Left lung (tissue), 10 donors: Measurements from ENCODE around the gene SLC49A3. TPM values are rescaled to one million over a fixed set of nuclear protein-coding genes. Genes with fewer than 3 reads are reported as not detected.

ENCODE experiments used
- ATAC-seq: fragments of 200-7000 bp; cut with Tn5 transposase; one replicate; pipeline ENCODE4 v1.9.1; 2020; ENCODE audit warnings: moderate library complexity
- DNase-seq, 4 donors: peaks; one replicate each; pipeline ENCODE4 v3.0.0-alpha.2; 2013 to 2020
- H3K27ac ChIP-seq, 2 donors: fragments of 200-600 bp; sonication (generic) in 1 of 2; one replicate each; pipeline versions ENCODE4 v1.5.0 to v1.8.0; 2020 to 2021
- H3K27me3 ChIP-seq, 2 donors: fragments of 200-600 bp; sonication (generic) in 1 of 2; one replicate each; pipeline versions ENCODE4 v1.5.0 to v1.8.0; 2020 to 2021
- H3K36me3 ChIP-seq, 2 donors: fragments of 200-600 bp; sonication (generic) in 1 of 2; one replicate each; pipeline versions ENCODE4 v1.5.0 to v1.8.0; 2020 to 2021
- H3K4me1 ChIP-seq, 2 donors: fragments of 200-600 bp; one replicate each; pipeline ENCODE4 v1.8.0; 2021
- H3K4me3 ChIP-seq, 2 donors: fragments of 200-600 bp; sonication (generic) in 1 of 2; one replicate each; pipeline versions ENCODE4 v1.5.0 to v1.8.0; 2020 to 2021; ENCODE audit warnings: mild to moderate bottlenecking in 1 of 2
- H3K9me3 ChIP-seq, 2 donors: fragments of 200-600 bp; sonication (generic) in 1 of 2; one replicate each; pipeline versions ENCODE4 v1.5.0 to v1.8.0; 2020 to 2021
- intact Hi-C, 2 donors: fragments of 100-400 bp; cut with DNase I; formaldehyde crosslinking; loops; one replicate each; pipeline versions ENCODE4 v1.11.2 to v1.14.2; 2022
- polyA plus RNA-seq, 6 donors: library from polyadenylated mRNA; unstranded; fragments of 120-200 nt; gene quantifications; one replicate each; pipeline ENCODE4 v1.2.1, GENCODE V29; 2013; ENCODE audit not compliant: insufficient read length in 6 of 6
- total RNA-seq, 2 donors: library from RNA; stranded (reverse); fragmentation: NEBNext Ultra II Directional; extraction: Animal tissue kit (Norgen Biotek cat#: 25700); gene quantifications; one replicate each; pipeline ENCODE4 v1.2.1, GENCODE V29; 2021
- TF ChIP-seq, protein P1 (sequence below), 2 donors: fragments of 200-600 bp; sonication (generic) in 1 of 2; IDR thresholded peaks; one replicate each; pipeline versions ENCODE4 v1.5.0 to v1.8.0; 2021; ENCODE audit warnings: antibody characterized with exemption in 2 of 2
- donor health status: DM: no; HTN: yes; CAD: no.
- donor health status: DM: no; HTN: no; CAD: no.

SLC49A3 gene
- total and polyA plus RNA-seq, 8 donors: 7.4 to 27.5 (median 8.8) TPM

DNA sequence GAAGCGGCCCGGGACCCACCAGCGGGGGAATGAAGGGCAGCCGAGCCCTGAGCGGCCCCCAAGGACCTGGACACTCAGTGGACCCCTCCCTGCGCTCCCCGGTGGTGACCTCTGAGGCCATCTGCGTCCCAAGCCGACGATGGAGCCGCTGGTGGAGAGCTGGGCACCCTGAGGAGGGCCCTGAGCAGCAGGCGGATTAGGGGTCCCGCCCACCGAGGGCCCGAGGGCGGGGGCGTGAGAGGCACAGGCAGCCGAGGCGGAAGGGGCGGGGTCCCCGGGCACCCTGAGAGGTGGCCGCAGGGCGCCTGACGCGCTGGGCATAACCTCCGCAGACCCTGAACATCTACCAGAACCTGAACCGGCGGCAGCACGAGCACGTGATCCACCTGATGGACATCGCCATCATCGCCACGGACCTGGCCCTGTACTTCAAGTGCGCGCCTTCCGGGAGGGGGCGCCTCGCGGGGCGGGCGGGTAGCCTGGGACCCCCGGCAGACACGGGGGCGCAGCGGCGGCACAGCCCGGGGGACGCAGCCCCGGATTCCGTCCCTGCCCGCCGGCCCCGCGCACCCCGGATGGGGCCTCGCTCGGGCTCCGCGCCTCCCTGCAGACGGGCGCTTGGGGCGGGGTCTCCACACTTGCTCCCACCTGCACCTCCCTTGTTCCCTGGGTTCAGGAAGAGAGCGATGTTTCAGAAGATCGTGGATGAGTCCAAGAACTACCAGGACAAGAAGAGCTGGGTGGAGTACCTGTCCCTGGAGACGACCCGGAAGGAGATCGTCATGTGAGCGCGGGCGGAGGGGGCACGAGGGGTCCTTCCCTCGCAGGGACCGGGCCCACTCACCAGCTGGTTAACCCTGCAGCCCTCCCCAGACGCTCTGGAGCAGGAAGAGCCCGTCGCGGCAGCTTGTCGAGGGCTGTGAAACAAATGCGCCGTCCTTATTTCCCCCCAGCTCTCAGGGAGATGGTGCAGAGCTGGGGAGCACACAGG is 25.2 kb downstream of the SLC49A3 start:
- Histone ChIP-seq H3K27me3 (peaks cover 0 to 8% of the 10 kb centered on the region in 2 donors), H3K4me3 (peak overlapping the region; percentile 60 to 87), H3K4me1 (peaks cover 0 to 13% of the 10 kb centered on the region in 2 donors), H3K9me3 (no peaks in the 10 kb centered on the region), H3K27ac (peak overlapping the region in 1 of 2 donors; percentile 19), H3K36me3 (no peaks in the 10 kb centered on the region)
- ATAC-seq (peak; percentile 84), DNase-seq (peak in 3 of 4 donors; percentile 64 to 92 (median 75))
- TF ChIP-seq, protein P1, sequence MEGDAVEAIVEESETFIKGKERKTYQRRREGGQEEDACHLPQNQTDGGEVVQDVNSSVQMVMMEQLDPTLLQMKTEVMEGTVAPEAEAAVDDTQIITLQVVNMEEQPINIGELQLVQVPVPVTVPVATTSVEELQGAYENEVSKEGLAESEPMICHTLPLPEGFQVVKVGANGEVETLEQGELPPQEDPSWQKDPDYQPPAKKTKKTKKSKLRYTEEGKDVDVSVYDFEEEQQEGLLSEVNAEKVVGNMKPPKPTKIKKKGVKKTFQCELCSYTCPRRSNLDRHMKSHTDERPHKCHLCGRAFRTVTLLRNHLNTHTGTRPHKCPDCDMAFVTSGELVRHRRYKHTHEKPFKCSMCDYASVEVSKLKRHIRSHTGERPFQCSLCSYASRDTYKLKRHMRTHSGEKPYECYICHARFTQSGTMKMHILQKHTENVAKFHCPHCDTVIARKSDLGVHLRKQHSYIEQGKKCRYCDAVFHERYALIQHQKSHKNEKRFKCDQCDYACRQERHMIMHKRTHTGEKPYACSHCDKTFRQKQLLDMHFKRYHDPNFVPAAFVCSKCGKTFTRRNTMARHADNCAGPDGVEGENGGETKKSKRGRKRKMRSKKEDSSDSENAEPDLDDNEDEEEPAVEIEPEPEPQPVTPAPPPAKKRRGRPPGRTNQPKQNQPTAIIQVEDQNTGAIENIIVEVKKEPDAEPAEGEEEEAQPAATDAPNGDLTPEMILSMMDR (IDR thresholded peaks at IDR 0.05): no peak
- intact Hi-C loops: no loop called here

DNA sequence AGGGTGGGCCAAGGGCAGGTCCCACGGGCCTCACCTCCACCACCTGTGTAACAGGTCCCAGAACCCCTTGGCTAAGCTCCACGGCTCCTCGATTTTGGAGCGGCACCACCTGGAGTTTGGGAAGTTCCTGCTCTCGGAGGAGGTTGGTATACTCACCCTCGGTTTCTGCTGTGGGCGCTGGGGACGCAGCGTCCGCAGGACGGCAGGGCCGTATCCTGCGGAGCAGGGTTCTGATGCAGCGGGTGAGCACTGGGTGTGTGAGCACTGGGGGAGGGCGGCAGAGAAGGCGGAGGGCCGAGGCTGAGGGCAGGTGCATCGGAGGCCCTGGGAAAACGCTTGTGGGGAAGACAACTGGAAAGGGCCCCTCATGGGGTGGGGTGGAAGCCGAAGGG is 25.9 kb downstream of the SLC49A3 start:
- peak in 1 of 4 donors; percentile 80 for DNase-seq
- intact Hi-C loops: no loop called here
- Histone ChIP-seq H3K9me3 (no peaks in the 10 kb centered on the region), H3K36me3 (no peaks in the 10 kb centered on the region), H3K27ac (no peak overlapping the region), H3K27me3 (peaks cover 0 to 8% of the 10 kb centered on the region in 2 donors), H3K4me3 (peak overlapping the region; percentile 60 to 87), H3K4me1 (peaks cover 0 to 13% of the 10 kb centered on the region in 2 donors)
- TF ChIP-seq, protein P1 (IDR thresholded peaks at IDR 0.05): no peak
- ATAC-seq: peak; percentile 37

DNA sequence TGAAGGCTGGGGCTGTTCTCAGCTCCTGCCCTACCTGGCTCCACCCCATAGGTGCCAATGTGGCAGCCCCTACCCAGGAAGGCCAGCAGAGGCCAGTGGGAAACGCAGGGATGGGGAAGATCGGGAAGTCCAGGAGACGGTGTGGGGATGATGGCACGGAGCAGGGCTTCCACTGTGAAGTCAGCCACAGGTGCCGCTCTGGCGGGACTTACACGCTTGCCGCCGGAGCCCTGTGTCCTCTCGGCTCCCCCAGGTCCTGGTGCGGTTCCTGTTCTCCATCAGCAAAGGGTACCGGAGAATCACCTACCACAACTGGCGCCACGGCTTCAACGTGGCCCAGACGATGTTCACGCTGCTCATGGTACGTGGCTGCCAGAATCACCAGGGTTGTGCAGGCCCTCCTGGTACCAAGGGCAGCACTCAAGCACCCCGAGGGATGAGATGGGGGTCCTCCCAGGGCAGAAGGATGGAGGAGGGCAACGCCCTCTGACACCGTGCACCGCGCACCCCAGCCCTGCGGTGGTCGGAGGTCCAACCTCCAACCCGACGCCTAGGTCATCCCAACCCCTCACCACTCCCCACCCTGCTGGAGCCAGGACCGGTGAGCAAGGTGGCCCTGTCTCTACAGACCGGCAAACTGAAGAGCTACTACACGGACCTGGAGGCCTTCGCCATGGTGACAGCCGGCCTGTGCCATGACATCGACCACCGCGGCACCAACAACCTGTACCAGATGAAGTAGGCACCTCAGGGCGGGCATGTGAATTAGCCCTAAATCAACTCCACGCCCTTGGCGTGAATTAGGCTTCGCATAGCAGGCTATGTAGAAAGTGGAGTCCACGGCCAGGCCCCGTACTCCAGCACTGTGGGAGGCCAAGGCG is 26.8 kb downstream of the SLC49A3 start:
- Histone ChIP-seq H3K27ac (no peak overlapping the region), H3K4me1 (peaks cover 0 to 13% of the 10 kb centered on the region in 2 donors), H3K4me3 (no peak overlapping the region), H3K9me3 (no peaks in the 10 kb centered on the region), H3K27me3 (peaks cover 0 to 8% of the 10 kb centered on the region in 2 donors), H3K36me3 (no peaks in the 10 kb centered on the region)
- intact Hi-C loops: no loop called here
- DNase-seq (peak in 1 of 4 donors; percentile 73), ATAC-seq (no peak)
- TF ChIP-seq, protein P1 (IDR thresholded peaks at IDR 0.05): no peak

DNA sequence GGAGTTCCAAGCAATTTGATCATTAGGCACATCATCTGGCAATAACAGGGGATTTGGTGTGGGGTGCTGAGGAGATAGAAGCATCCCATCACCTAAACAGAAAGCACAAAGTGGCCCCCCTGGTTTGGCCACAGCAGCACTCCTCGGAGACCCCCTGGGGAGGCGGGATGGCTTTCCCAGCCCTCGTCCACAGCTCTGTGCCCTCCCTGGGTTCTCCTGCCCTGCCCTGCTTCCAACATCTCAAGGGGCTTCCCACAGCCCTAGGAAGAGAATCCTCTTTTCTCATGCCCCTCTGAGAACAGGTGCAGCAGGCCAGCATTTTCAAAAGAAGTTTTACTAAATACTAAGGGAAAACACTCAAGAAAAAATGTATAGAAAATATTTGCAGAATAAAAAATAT is 27.7 kb downstream of the SLC49A3 start:
- H3K4me3 ChIP-seq: no peak overlapping the region
- H3K9me3 ChIP-seq: no peaks in the 10 kb centered on the region
- ATAC-seq (no peak), DNase-seq (no peak)
- TF ChIP-seq, protein P1 (IDR thresholded peaks at IDR 0.05): no peak
- no peaks in the 10 kb centered on the region for H3K36me3 ChIP-seq
- H3K27ac ChIP-seq: no peak overlapping the region
- H3K27me3 ChIP-seq: peaks cover 0 to 17% of the 10 kb centered on the region in 2 donors
- H3K4me1 ChIP-seq: peaks cover 0 to 13% of the 10 kb centered on the region in 2 donors
- intact Hi-C loops: no loop called here
